GM19193 (cell line): ENCODE measurements around the gene ATG9B.

ENCODE experiments used
- POLR2A ChIP-seq: IDR thresholded peaks from 4 replicates; pipeline ENCODE4 v1.6.1; 2011; ENCODE audit not compliant: insufficient read depth, insufficient read length; ENCODE audit errors: extremely low read depth

Gene ATG9B

DNA sequence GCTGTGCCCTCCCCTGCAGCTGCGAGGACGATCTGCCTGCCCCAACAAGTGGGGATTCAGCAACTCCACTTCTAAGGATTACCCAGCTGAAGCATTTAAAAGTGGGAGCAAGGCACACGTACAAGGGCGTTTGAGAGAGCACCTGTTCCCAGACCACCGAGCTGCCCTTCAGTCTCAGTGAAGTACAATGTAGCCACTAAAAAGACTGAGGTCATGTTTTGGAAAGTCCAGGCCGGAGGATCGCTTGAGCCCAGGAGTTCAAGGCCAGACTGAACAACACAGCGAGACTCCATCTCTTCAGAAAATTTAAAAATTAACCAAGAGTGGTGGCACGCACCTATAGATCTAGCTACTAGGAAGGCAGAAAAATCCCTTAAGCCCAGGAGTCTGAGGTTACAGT is 18.7 kb downstream of the ATG9B start:
- TF ChIP-seq POLR2A = no peak

DNA sequence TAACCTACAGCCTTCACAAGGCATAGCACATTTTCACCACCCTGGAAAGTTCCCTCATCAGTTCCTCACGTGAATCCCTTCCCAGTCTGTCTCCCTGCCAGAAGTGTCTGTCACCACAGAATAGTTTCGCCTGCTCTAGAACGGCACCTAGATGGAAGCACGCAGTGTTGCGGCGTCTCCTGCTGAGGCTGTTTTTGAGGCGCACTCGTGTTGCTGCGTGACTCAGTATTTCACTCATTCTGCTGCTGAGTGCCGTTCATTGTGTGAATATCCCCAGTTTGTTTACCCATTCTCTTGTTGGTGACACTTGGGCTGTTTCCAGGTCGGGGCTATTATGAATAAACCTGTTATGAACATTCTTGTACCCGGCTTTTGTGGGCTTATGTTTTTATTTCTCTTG is 20.7 kb downstream of the ATG9B start:
- TF ChIP-seq POLR2A = no peak

DNA sequence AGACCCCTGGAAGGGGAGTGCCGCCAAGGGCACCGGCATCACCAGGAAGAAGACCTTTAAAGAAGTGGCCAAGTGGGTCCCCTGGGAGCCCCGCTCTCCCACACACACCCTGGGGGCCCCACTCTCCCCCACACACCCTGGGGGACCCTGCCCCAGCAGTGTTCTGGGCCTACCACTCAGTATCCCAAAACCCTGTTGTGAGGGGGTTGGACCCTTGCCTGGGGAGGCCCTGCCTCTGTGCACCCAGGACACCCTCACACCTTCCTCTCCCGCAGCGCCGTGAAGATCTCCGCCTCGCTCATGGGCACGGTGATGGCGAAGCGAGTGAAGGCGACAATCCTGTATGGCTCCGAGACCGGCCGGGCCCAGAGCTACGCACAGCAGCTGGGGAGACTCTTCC is 22.7 kb downstream of the ATG9B start:
- TF ChIP-seq POLR2A = no peak

DNA sequence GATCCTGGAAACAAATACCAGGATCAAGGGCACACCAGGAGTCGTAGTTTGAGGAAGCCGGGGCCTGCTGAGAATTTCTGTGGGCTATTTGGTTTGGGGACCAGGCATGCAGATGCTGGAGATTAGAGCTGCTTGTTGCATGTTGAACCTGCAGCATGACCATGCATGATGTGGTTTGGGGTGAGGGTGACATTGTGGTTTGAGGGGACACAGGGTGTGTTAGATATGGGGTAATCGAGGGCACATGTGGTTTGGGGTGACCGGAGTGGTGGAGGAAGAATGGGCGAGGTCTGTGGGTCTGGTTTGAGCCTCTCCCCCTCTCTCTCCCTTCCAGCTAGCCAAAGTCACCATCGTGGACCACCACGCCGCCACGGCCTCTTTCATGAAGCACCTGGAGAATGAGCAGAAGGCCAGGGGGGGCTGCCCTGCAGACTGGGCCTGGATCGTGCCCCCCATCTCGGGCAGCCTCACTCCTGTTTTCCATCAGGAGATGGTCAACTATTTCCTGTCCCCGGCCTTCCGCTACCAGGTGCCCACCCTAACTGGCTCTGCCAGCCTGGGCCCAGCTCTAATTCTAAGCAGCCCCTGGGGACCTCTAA is 23.3 kb downstream of the ATG9B start:
- no peak for TF ChIP-seq POLR2A

DNA sequence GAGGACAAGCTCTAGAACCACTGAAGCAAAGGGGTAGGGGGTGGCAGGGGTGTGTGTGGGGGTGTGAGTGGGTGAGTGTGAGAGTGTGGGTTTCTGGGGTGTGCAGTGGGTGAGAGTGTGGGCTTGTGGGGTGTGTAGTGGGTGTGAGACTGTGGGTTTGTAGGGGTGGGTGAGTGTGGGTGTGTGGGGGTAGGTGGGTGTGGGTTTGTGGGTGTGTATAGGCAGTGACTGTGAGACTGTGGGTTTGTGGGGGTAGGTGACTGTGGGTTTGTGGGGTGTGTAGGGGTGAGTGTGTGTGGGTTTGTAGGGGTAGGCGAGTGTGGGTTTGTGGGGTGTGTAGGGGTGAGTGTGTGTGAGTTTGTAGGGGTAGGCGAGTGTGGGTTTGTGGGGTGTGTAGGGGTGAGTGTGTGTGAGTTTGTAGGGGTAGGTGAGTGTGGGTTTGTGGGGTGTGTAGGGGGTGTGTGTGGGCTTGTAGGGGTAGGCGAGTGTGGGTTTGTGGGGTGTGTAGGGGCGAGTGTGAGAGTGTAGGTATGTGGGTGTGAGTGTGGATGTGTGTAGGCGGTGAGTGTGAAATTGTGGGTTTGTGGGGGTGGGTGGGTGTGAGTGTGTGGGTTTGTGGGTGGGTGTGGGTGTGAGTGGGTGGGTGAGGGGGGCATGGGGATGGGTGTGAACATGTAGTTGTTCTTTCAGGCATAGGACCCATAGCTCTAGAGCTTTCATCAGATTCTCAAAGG is 24.6 kb downstream of the ATG9B start:
- no peak for TF ChIP-seq POLR2A

DNA sequence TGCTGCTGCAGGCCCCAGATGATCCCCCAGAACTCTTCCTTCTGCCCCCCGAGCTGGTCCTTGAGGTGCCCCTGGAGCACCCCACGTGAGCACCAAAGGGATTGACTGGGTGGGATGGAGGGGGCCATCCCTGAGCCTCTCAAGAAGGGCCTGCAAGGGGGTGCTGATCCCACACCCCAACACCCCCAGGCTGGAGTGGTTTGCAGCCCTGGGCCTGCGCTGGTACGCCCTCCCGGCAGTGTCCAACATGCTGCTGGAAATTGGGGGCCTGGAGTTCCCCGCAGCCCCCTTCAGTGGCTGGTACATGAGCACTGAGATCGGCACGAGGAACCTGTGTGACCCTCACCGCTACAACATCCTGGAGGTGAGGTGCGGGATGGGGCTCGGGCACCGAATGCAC is 25.3 kb downstream of the ATG9B start:
- TF ChIP-seq POLR2A = no peak

DNA sequence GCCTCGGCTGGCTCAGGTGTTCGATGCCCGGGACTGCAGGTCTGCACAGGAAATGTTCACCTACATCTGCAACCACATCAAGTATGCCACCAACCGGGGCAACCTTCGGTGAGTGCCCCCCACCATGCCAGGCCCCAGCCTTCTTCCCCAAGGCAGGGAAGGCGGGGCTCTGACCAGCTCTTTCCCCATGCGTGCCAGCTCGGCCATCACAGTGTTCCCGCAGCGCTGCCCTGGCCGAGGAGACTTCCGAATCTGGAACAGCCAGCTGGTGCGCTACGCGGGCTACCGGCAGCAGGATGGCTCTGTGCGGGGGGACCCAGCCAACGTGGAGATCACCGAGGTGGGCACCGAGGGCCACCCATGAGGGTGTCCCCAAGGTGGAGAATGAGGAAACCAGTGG is 26.0 kb downstream of the ATG9B start:
- no peak for TF ChIP-seq POLR2A

DNA sequence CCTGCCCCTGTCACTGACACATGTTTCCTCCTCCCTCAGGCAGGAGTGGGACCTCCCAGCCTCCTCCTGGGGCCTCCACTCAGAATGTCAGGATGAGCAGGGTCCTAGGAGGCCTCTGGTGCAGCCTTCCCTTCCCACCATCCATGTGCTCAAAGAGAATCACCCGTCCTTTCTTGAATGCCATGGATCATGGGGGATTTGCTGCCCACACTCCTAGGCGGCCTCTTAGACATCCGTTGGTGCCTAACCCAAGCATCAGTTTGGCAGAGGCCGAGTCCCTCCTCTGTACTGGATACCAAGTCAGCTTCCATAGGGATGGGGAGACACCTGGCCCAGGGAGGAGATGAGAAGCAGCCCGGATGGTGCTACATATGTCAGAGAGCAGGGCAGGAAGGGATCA is 26.5 kb downstream of the ATG9B start:
- no peak for TF ChIP-seq POLR2A

DNA sequence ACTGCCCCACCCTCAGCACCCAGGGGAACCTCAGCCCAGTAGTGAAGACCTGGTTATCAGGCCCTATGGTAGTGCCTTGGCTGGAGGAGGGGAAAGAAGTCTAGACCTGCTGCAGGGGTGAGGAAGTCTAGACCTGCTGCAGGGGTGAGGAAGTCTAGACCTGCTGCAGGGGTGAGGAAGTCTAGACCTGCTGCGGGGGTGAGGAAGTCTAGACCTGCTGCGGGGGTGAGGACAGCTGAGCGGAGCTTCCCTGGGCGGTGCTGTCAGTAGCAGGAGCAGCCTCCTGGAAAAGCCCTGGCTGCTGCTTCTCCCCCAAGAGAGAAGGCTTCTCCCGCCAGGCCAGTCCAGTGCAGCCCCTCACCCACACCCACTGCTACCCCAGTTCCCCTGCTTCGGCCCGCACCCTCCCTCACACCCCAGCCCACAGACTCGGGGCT is 27.2 kb downstream of the ATG9B start:
- TF ChIP-seq POLR2A = no peak

DNA sequence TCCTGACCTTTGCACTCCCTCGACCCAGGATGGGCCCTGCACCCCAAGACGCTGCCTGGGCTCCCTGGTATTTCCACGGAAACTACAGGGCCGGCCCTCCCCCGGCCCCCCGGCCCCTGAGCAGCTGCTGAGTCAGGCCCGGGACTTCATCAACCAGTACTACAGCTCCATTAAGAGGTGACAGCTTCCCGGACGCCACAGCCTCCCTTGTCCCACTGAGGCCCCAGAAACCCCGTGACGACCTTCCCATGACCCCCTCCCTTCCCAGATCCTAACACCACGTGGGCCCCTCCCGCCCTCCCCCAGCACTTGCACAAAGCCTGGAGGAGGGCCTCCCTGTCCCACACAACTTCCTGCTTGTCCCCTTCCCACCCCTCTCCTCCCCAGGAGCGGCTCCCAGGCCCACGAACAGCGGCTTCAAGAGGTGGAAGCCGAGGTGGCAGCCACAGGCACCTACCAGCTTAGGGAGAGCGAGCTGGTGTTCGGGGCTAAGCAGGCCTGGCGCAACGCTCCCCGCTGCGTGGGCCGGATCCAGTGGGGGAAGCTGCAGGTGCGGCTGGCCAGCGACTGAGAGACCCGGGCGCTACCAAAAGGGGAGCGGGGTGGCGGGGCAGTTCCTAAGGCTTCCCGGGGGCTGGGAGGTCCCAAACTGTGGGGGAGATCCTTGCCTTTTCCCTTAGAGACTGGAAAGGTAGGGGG is 27.8 kb downstream of the ATG9B start:
- TF ChIP-seq POLR2A = no peak

DNA sequence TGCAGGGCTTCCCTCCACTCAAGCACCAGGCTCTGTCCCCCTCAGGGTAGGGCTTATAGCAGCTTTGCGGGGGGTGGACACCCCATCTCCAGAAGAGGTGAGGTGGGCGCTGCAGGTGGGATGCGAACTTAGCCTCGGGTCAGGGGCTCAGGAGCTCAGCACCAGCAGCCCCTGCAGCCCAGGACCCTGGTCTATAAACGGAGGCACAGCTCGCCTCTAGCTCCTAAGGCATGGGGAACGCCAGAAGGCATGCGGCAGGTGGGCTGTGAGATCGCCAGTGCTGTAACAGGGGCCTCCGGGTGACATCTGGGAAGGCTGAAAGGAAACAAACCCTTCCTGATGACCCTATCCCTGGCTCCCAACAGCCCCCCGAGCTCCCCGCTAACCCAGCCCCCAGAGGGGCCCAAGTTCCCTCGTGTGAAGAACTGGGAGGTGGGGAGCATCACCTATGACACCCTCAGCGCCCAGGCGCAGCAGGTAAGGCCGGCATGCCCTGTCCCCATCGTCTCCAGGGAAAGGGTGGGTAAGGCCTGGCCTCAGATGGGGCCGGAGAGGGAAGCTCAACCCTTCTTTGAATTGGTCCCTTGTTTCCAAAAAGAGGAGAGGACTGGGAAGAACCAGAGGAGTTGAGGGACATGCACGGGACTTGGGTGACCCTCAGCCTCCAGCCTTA is 29.3 kb downstream of the ATG9B start:
- TF ChIP-seq POLR2A = no peak

DNA sequence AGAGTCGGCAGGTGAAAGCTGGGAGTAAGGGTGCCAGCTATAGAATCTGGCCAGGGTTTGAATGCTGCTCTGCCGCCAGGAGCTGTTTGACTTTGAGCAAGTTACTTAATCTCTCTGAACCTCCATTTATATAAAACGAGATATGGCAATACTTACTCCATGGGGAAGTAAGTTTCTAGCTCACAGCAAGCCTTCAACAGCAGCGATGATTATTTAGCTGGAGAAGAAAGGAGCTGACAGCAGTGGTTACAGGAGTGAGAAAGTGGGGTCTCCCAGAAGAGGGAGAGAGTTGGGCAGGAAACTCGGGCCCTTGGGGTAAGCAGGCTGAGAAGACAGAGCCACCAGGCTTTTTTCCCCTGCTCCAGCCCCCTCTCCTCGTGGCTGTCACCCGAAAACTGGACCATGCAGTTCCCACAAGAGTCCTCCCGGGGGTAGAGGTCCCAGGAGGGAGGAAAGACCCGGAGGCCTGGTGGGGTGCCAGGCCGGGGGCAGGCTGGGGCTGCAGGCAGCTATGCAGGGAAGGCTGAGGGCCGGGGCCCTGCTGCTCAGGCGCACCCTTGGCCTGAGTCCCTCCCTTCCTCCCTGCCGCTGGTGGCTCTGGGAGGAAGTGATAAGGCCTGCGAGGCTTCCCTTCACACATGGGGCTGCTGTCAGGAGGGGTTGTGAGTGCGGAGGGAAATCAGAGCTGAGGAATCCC is 30.0 kb downstream of the ATG9B start:
- TF ChIP-seq POLR2A = no peak

DNA sequence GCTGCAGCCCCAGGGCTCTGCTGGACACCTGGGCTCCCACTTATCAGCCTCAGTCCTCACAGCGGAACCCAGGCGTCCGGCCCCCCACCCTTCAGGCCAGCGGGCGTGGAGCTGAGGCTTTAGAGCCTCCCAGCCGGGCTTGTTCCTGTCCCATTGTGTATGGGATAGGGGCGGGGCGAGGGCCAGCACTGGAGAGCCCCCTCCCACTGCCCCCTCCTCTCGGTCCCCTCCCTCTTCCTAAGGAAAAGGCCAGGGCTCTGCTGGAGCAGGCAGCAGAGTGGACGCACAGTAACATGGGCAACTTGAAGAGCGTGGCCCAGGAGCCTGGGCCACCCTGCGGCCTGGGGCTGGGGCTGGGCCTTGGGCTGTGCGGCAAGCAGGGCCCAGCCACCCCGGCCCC is 30.8 kb downstream of the ATG9B start:
- TF ChIP-seq POLR2A = no peak

DNA sequence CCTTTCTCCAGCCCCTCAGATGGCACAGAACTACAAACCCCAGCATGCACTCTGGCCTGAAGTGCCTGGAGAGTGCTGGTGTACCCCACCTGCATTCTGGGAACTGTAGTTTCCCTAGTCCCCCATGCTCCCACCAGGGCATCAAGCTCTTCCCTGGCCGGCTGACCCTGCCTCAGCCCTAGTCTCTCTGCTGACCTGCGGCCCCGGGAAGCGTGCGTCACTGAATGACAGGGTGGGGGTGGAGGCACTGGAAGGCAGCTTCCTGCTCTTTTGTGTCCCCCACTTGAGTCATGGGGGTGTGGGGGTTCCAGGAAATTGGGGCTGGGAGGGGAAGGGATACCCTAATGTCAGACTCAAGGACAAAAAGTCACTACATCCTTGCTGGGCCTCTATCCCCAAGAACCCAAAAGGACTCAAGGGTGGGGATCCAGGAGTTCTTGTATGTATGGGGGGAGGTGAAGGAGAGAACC is 31.4 kb downstream of the ATG9B start:
- no peak for TF ChIP-seq POLR2A
